Activated naive CD4-positive, alpha-beta T cell treated with anti-CD3 and anti-CD28 coated beads, Interleukin-2, amount 50 U/mL, for 72 hours (primary cell): ENCODE measurements around the gene MSANTD3. TPM values are rescaled to one million over a fixed set of nuclear protein-coding genes. Genes with fewer than 3 reads are reported as not detected.
A peak's percentile ranks its signal among the peaks of the same experiment; 100 is the strongest.
"Not testable (repeated sequence)": the region's sequence is repeated elsewhere in the genome, so short reads cannot be mapped to it uniquely, and the experiment has no call there.

Experiments
- ATAC-seq, 2 donors: fragments of 150-1000 bp; cut with Tn5 transposase; 2 replicates each; pipeline ENCODE4 v1.10.0; 2021; ENCODE audit warnings: mild to moderate bottlenecking in 2 of 2, moderate library complexity in 2 of 2
- DNase-seq, 2 donors: peaks; one replicate each; pipeline ENCODE4 v3.0.0; 2021 to 2022; ENCODE audit warnings: low spot score in 2 of 2
- H3K27ac Mint-ChIP-seq, 2 donors: one replicate each; pipeline ENCODE4 v1.8.0; 2022; ENCODE audit warnings: mild to moderate bottlenecking in 2 of 2, mixed read lengths in 2 of 2
- H3K36me3 Mint-ChIP-seq, 2 donors: one replicate each; pipeline ENCODE4 v1.8.0; 2022; ENCODE audit warnings: mixed read lengths in 2 of 2
- H3K9me3 Mint-ChIP-seq, 2 donors: one replicate each; pipeline ENCODE4 v1.8.0; 2022; ENCODE audit warnings: mixed read lengths in 2 of 2
- total RNA-seq, 2 donors: library from RNA; stranded (reverse); gene quantifications; one replicate each; pipeline ENCODE4 v1.2.3, GENCODE V29; 2022

MSANTD3 gene, protein sequence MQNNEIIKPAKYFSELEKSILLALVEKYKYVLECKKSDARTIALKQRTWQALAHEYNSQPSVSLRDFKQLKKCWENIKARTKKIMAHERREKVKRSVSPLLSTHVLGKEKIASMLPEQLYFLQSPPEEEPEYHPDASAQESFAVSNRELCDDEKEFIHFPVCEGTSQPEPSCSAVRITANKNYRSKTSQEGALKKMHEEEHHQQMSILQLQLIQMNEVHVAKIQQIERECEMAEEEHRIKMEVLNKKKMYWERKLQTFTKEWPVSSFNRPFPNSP
- total RNA-seq, result 10 to 100 TPM; 10.8 to 18.5 TPM

GRCh38 chr9:100426530-100427365, at the start of gene MSANTD3:
Gene MSANTD3, plus strand, starts transcription at chr9:100427143. Its CDS starts 14,796 bp downstream, at chr9:100441939.
- H3K27ac Mint-ChIP-seq, result peak within 1 kb of the TSS; percentile 91 to 93
- ATAC-seq (peak; percentile 82 to 86), DNase-seq (peak; percentile 57 to 66)
- H3K9me3 Mint-ChIP-seq, result no peaks in the 10 kb centered on the region
- peaks cover 4 to 6% of the 10 kb centered on the region in 2 donors for H3K36me3 Mint-ChIP-seq

GRCh38 chr9:100379862-100380261, 47.1 kb upstream of the MSANTD3 start:
- no peak overlapping the region for H3K27ac Mint-ChIP-seq
- peaks cover 0 to 7% of the 10 kb centered on the region in 2 donors for H3K36me3 Mint-ChIP-seq
- H3K9me3 Mint-ChIP-seq, result peaks cover 0 to 5% of the 10 kb centered on the region in 2 donors
- DNase-seq, result no peak
- no peak for ATAC-seq

DNA sequence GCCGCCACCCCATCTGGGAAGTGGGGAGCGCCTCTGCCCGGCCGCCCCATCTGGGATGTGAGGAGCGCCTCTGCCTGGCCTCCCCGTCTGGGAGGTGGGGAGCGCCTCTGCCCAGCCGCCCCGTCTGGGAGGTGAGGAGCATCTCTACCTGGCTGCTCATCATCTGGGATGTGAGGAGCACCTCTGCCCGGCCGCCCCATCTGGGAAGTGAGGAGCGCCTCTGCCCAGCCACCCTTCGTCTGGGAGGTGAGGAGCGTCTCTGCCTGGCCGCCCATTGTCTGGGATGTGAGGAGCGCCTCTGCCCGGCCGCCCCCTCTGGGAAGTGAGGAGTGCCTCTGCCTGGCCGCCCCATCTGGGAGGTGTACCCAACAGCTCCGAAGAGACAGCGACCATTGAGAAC, 34.0 kb upstream of the MSANTD3 start:
- H3K9me3 Mint-ChIP-seq, ATAC-seq, H3K36me3 Mint-ChIP-seq, DNase-seq, H3K27ac Mint-ChIP-seq: not testable (repeated sequence)

DNA sequence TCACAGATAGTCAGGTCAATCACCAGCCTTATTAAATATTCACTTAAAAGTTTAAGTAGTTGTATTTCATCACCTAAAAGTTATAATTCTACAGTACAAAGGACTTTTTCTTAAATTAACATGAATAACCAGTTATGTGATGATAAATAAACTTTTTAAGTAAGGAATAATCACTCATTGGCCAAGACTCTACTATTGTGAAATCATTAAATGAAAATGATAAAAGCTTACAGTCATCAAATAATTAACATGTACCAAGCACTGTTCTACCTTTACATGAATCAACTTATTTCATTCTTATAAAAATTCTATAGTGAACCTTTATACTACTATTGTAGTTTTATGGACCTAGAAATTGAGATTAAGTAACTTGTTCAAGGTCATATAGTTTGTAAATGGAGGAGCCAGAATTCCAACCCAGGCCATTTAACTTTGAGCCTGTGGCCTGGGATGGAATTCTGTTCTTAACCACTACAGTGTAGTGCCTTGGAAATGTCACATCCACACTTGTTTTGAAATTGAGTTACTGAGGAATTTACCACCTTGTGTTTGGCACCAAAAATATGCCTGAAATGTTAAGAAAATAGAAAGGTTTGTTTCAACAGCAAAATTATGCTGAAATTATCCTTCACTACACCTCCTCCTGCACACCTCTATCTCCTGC, 32.8 kb upstream of the MSANTD3 start:
- Mint-ChIP-seq H3K36me3 (no peaks in the 10 kb centered on the region), H3K27ac (no peak overlapping the region)
- DNase-seq, result no peak

GRCh38 chr9:100394816-100395215, 32.1 kb upstream of the MSANTD3 start:
- Mint-ChIP-seq H3K27ac (no peak overlapping the region), H3K9me3 (no peaks in the 10 kb centered on the region), H3K36me3 (no peaks in the 10 kb centered on the region)
- no peak for ATAC-seq
- no peak for DNase-seq

More for the DNA sequence above, 32.8 kb upstream of the MSANTD3 start:
- no peak for ATAC-seq
- no peaks in the 10 kb centered on the region for H3K9me3 Mint-ChIP-seq

GRCh38 chr9:100396769-100397168, 30.2 kb upstream of the MSANTD3 start:
- H3K36me3 Mint-ChIP-seq, result no peaks in the 10 kb centered on the region
- no peaks in the 10 kb centered on the region for H3K9me3 Mint-ChIP-seq
- DNase-seq, result no peak
- no peak for ATAC-seq
- no peak overlapping the region for H3K27ac Mint-ChIP-seq

GRCh38 chr9:100397529-100398266, 29.2 kb upstream of the MSANTD3 start:
- no peak for ATAC-seq
- Mint-ChIP-seq H3K27ac (no peak overlapping the region), H3K36me3 (no peaks in the 10 kb centered on the region), H3K9me3 (no peaks in the 10 kb centered on the region)
- no peak for DNase-seq

GRCh38 chr9:100401042-100401441, 25.9 kb upstream of the MSANTD3 start:
- no peak for DNase-seq
- no peak for ATAC-seq
- Mint-ChIP-seq H3K9me3 (no peaks in the 10 kb centered on the region), H3K27ac (no peak overlapping the region), H3K36me3 (no peaks in the 10 kb centered on the region)

GRCh38 chr9:100406962-100407361, 20.0 kb upstream of the MSANTD3 start:
- H3K27ac Mint-ChIP-seq, result no peak overlapping the region
- peaks cover 2 to 7% of the 10 kb centered on the region in 2 donors for H3K36me3 Mint-ChIP-seq
- no peak for ATAC-seq
- peaks cover 0 to 5% of the 10 kb centered on the region in 2 donors for H3K9me3 Mint-ChIP-seq
- no peak for DNase-seq

GRCh38 chr9:100408546-100409175, 18.3 kb upstream of the MSANTD3 start:
- DNase-seq (no peak), ATAC-seq (no peak)
- H3K36me3 Mint-ChIP-seq, result peaks cover 8 to 9% of the 10 kb centered on the region in 2 donors
- no peak overlapping the region for H3K27ac Mint-ChIP-seq
- peaks cover 5 to 6% of the 10 kb centered on the region in 2 donors for H3K9me3 Mint-ChIP-seq

DNA sequence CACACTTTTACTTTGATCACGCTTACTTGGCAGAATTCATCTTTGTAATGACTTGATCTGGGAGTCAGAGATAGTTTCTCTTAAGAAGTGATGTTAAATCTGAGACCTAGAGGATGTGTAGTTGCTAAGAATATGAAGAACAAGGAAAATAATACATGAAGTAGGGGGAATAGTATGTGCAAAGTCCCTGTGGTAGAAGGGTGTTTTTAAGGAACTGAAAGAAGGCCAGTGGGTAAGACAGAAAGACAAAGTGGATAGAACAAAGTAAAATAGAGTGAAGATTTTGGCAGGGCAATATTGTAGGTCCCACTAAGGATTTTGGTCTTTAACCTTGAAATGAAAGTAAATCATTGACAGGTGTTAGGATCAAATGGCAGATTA, 17.8 kb upstream of the MSANTD3 start:
- Mint-ChIP-seq H3K27ac (no peak overlapping the region), H3K9me3 (peaks cover 5 to 6% of the 10 kb centered on the region in 2 donors), H3K36me3 (peaks cover 8 to 9% of the 10 kb centered on the region in 2 donors)
- DNase-seq (no peak), ATAC-seq (no peak)

GRCh38 chr9:100411472-100412283, 15.3 kb upstream of the MSANTD3 start:
- Mint-ChIP-seq H3K36me3 (peaks cover 8 to 9% of the 10 kb centered on the region in 2 donors), H3K9me3 (peaks cover 5 to 6% of the 10 kb centered on the region in 2 donors), H3K27ac (peak overlapping the region; percentile 72 to 82)
- DNase-seq (peak; percentile 82 to 89), ATAC-seq (peak; percentile 100)

DNA sequence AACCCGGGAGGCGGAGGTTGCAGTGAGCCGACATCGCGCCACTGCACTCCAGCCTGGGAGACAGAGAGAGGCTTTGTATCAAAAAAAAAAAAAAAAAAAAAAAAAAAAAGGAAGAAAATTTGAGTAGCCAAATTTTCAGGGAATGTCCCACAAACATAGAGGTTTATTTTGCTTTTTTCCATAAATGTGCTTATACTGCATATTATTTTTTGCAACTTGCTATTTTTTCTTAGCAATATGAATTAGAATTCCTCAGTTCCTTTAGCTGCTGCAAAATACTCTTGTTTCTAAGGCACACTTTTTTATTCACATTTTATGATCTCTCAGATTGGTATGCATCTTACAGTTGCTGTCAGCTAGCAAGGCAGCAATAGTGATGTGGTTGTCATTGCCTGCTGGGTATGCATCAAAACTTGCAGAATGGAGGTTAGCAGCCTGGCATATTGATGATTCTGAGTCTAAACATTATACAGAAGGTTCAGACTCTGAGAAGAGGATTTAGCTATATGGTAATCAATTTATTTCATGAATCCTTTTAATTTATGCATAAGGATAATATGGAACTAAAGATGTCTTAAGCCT, 13.0 kb upstream of the MSANTD3 start:
- Mint-ChIP-seq H3K36me3 (peaks cover 8 to 9% of the 10 kb centered on the region in 2 donors), H3K9me3 (peaks cover 5 to 6% of the 10 kb centered on the region in 2 donors), H3K27ac (no peak overlapping the region)
- DNase-seq (no peak), ATAC-seq (no peak)

- ATAC-seq (no peak), DNase-seq (no peak)
- H3K36me3 Mint-ChIP-seq, result no peaks in the 10 kb centered on the region
- no peak overlapping the region for H3K27ac Mint-ChIP-seq
- H3K9me3 Mint-ChIP-seq, result no peaks in the 10 kb centered on the region
Observed at GRCh38 chr9:100417815-100418214, 9.1 kb upstream of the MSANTD3 start.

DNA sequence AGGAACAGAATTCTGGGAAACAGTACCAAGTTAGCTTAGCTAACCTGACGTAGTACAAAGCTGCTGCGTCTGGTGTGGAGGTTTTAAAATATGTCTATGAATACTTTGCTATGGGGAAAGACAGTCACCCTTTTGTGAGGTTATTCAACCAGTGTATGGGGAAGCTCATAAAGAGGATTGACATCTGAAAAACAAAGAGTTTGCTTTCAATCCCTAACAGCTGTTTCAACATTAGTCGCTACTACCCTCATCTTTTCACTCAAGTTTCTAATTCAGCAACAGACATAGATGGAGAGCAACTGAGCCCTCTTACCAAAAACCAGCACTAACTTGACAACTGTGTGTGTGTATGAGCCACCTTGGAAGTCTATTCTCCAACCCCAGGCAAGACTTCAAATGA, 7.8 kb upstream of the MSANTD3 start:
- no peak for DNase-seq
- Mint-ChIP-seq H3K27ac (no peak overlapping the region), H3K9me3 (no peaks in the 10 kb centered on the region), H3K36me3 (no peaks in the 10 kb centered on the region)
- ATAC-seq, result peak in 1 of 2 donors; percentile 47
